Sigmoid colon (tissue), 4 donors: ENCODE data around the gene PARP9.

Experiments used
- CTCF ChIP-seq, 4 experiments: fragments of 450-650 bp in 3 of 4; fragments of 200-600 bp in 1 of 4; IDR thresholded peaks; one replicate each; pipeline ENCODE4 v1.5.1; 2016 to 2019; ENCODE audit warnings: antibody characterized with exemption in 4 of 4, mild to moderate bottlenecking in 3 of 4, moderate library complexity in 2 of 4
- POLR2AphosphoS5 ChIP-seq, 4 donors: sonication (generic); formaldehyde crosslinking; IDR thresholded peaks; one replicate each; pipeline ENCODE4 v1.6.1; 2017; ENCODE audit warnings: antibody characterized with exemption in 4 of 4

GRCh38 chr3:122496508-122496907 lies 67.6 kb downstream of the PARP9 start:
- no peak for TF ChIP-seq CTCF (IDR thresholded peaks at IDR 0.05)
- TF ChIP-seq POLR2AphosphoS5 (IDR thresholded peaks at IDR 0.05): no peak
